Measurements from ENCODE around the gene BAIAP2L1.
"Not testable (repeated sequence)": the region's sequence is repeated elsewhere in the genome, so short reads cannot be mapped to it uniquely, and the experiment has no call there.

BAIAP2L1 gene

GRCh38 chr7:98398567-98399372 lies 2.1 kb downstream of the BAIAP2L1 start:
- no peak for DNase-seq (ENCODE audit: low read depth)

- DNase-seq (ENCODE audit: low read depth), result no peak
These were observed 4.1 kb downstream of the BAIAP2L1 start for GRCh38 chr7:98396768-98397167.

GRCh38 chr7:98395951-98396350 lies 4.9 kb downstream of the BAIAP2L1 start:
- DNase-seq (ENCODE audit: low read depth), result no peak

- DNase-seq (ENCODE audit: low read depth), result no peak
These were observed 5.4 kb downstream of the BAIAP2L1 start for GRCh38 chr7:98395481-98395880.

GRCh38 chr7:98394377-98394836 lies 6.5 kb downstream of the BAIAP2L1 start:
- no peak for DNase-seq (ENCODE audit: low read depth)

- DNase-seq (ENCODE audit: low read depth), result no peak
These were observed 13.2 kb downstream of the BAIAP2L1 start for GRCh38 chr7:98387544-98388226.

- DNase-seq (ENCODE audit: low read depth), result no peak
These were observed 13.8 kb downstream of the BAIAP2L1 start for GRCh38 chr7:98387131-98387530.

- not testable (repeated sequence) for DNase-seq (ENCODE audit: low read depth)
These were observed 15.4 kb downstream of the BAIAP2L1 start for GRCh38 chr7:98385532-98385931.

GRCh38 chr7:98378210-98378819 lies 22.6 kb downstream of the BAIAP2L1 start:
- no peak for DNase-seq (ENCODE audit: low read depth)

- no peak for DNase-seq (ENCODE audit: low read depth)
These were observed 24.2 kb downstream of the BAIAP2L1 start for GRCh38 chr7:98376711-98377110.

GRCh38 chr7:98375664-98376063 lies 25.2 kb downstream of the BAIAP2L1 start:
- no peak for DNase-seq (ENCODE audit: low read depth)

- no peak for DNase-seq (ENCODE audit: low read depth)
These were observed 26.6 kb downstream of the BAIAP2L1 start for GRCh38 chr7:98374285-98374680.

- DNase-seq (ENCODE audit: low read depth), result no peak
These were observed 27.9 kb downstream of the BAIAP2L1 start for GRCh38 chr7:98372993-98373392.

- DNase-seq (ENCODE audit: low read depth), result no peak
These were observed 31.2 kb downstream of the BAIAP2L1 start for GRCh38 chr7:98369726-98370125.

GRCh38 chr7:98368716-98369115 lies 32.2 kb downstream of the BAIAP2L1 start:
- no peak for DNase-seq (ENCODE audit: low read depth)

GRCh38 chr7:98366562-98366938 lies 34.3 kb downstream of the BAIAP2L1 start:
- no peak for DNase-seq (ENCODE audit: low read depth)

- DNase-seq (ENCODE audit: low read depth), result no peak
These were observed 34.9 kb downstream of the BAIAP2L1 start for GRCh38 chr7:98365863-98366561.

GRCh38 chr7:98364220-98364619 lies 36.7 kb downstream of the BAIAP2L1 start:
- DNase-seq (ENCODE audit: low read depth), result no peak

GRCh38 chr7:98362517-98362916 lies 38.4 kb downstream of the BAIAP2L1 start:
- no peak for DNase-seq (ENCODE audit: low read depth)

- DNase-seq (ENCODE audit: low read depth), result no peak
These were observed 40.4 kb downstream of the BAIAP2L1 start for GRCh38 chr7:98360221-98361130.

- DNase-seq (ENCODE audit: low read depth), result no peak
These were observed 41.5 kb downstream of the BAIAP2L1 start for GRCh38 chr7:98359395-98359794.
